Cerebellar cortex (tissue), 1 donor: Measurements from ENCODE around the gene PRRG2.

Source experiments
- DNase-seq: peaks from one replicate; pipeline ENCODE4 v3.0.0-alpha.2; 2015; ENCODE audit warnings: low spot score

The PRRG2 gene

GRCh38 chr19:49589502-49589905, 8.4 kb downstream of the PRRG2 start:
- DNase-seq: peak; percentile 46

GRCh38 chr19:49590071-49590970, 9.2 kb downstream of the PRRG2 start:
- DNase-seq: peak; percentile 98

- DNase-seq: peak; percentile 78
Observed at GRCh38 chr19:49590971-49591730, 10.0 kb downstream of the PRRG2 start, which contains the start of gene PRR12. Gene PRR12, plus strand, starts transcription at chr19:49591182. Its CDS starts 473 bp downstream, at chr19:49591655.

GRCh38 chr19:49591731-49592485, 10.8 kb downstream of the PRRG2 start:
- peak; percentile 70 for DNase-seq

GRCh38 chr19:49592486-49593232, 11.5 kb downstream of the PRRG2 start:
- DNase-seq: peak; percentile 58

- peak; percentile 96 for DNase-seq
Observed at GRCh38 chr19:49593233-49594113, 12.4 kb downstream of the PRRG2 start.

- no peak for DNase-seq
Observed at GRCh38 chr19:49594157-49594992, 13.3 kb downstream of the PRRG2 start.

GRCh38 chr19:49594993-49595818, 14.1 kb downstream of the PRRG2 start:
- DNase-seq: no peak

- peak; percentile 78 for DNase-seq
Observed at GRCh38 chr19:49595819-49596404, 14.8 kb downstream of the PRRG2 start.

GRCh38 chr19:49596407-49596806, 15.3 kb downstream of the PRRG2 start:
- DNase-seq: no peak

- DNase-seq: no peak
Observed at GRCh38 chr19:49596954-49597702, 16.0 kb downstream of the PRRG2 start.

- DNase-seq: no peak
Observed at GRCh38 chr19:49597703-49597974, 16.5 kb downstream of the PRRG2 start.

GRCh38 chr19:49599378-49600295, 18.5 kb downstream of the PRRG2 start:
- no peak for DNase-seq

- no peak for DNase-seq
Observed at GRCh38 chr19:49601482-49602038, 20.4 kb downstream of the PRRG2 start.

GRCh38 chr19:49602806-49603205, 21.7 kb downstream of the PRRG2 start:
- DNase-seq: no peak

GRCh38 chr19:49605605-49606004, 24.5 kb downstream of the PRRG2 start:
- no peak for DNase-seq
